Measurements from ENCODE around the gene SLC25A33.
A peak's percentile ranks its signal among the peaks of the same experiment; 100 is the strongest.

Gene SLC25A33

DNA sequence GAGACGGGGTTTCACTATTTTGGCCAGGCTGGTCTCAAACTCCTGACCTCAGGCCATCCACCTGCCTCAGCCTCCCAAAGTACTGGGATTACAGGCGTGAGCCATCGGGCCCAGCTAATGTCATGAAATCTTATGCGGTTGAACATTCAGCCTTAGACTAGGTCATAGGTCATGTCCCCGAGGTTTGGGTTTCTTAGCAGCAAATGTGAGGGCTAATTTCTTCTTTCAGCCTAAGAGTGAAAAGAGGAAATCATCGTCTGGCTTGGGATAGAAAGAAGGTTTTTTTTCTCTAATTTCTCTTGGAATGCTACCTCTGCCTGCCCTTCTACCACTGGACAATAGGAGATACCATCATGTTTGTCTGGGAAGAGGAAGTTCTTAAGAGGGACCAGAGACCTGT is 94.2 kb downstream of the SLC25A33 start:
- ChIA-PET CTCF (no interaction called here), POLR2A (no interaction called here)
- Histone ChIP-seq H3K36me3 (ENCODE audit: control insufficient read depth in 2 of 2, insufficient read depth in 1 of 2, low read length in 2 of 2) (no peaks in the 10 kb centered on the region), H3K4me3 (ENCODE audit: low read depth, low read length) (no peak overlapping the region), H3K9me3 (ENCODE audit: control insufficient read depth, insufficient read depth, low read depth, low read length) (no peaks in the 10 kb centered on the region), H3K4me1 (ENCODE audit: control insufficient read depth, insufficient read depth, low read length) (no peaks in the 10 kb centered on the region), H3K27ac (ENCODE audit: extremely low read depth, low read depth, low read length) (no peak overlapping the region)
- TF ChIP-seq ZNF394 (tag by site-specific recombination; IDR thresholded peaks at IDR 0.05; ENCODE audit: borderline replicate concordance), result no peak
- TF ChIP-seq, protein P1, sequence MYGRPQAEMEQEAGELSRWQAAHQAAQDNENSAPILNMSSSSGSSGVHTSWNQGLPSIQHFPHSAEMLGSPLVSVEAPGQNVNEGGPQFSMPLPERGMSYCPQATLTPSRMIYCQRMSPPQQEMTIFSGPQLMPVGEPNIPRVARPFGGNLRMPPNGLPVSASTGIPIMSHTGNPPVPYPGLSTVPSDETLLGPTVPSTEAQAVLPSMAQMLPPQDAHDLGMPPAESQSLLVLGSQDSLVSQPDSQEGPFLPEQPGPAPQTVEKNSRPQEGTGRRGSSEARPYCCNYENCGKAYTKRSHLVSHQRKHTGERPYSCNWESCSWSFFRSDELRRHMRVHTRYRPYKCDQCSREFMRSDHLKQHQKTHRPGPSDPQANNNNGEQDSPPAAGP (tag by site-specific recombination; IDR thresholded peaks at IDR 0.05), result no peak

DNA sequence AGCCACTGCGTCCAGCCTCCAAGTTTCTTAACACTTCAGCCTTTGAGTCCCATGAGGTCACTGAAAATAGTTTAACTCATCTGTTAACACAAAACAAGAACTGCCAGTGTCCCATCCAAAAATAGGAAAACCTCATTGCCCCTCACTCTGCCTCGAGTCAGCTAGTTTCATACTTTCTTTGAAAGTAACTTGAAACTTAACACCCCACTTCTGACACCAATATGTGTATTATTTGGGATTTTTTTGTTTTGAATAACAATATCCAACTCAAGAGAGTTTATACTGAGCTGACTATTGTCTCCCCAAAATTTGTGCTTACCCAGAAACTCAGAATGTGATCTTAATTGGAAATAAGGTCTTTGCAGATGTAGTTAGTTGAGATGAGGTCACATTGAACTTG is 95.3 kb downstream of the SLC25A33 start:
- H3K27ac ChIP-seq (ENCODE audit: extremely low read depth, low read depth, low read length), result no peak overlapping the region
- TF ChIP-seq, protein P2, sequence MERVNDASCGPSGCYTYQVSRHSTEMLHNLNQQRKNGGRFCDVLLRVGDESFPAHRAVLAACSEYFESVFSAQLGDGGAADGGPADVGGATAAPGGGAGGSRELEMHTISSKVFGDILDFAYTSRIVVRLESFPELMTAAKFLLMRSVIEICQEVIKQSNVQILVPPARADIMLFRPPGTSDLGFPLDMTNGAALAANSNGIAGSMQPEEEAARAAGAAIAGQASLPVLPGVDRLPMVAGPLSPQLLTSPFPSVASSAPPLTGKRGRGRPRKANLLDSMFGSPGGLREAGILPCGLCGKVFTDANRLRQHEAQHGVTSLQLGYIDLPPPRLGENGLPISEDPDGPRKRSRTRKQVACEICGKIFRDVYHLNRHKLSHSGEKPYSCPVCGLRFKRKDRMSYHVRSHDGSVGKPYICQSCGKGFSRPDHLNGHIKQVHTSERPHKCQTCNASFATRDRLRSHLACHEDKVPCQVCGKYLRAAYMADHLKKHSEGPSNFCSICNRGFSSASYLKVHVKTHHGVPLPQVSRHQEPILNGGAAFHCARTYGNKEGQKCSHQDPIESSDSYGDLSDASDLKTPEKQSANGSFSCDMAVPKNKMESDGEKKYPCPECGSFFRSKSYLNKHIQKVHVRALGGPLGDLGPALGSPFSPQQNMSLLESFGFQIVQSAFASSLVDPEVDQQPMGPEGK (tag by site-specific recombination; IDR thresholded peaks at IDR 0.05), result no peak
- TF ChIP-seq ZNF707 (tag by site-specific recombination; IDR thresholded peaks at IDR 0.05), result peak; percentile 58
- no peak for TF ChIP-seq ZNF561 (tag by site-specific recombination; IDR thresholded peaks at IDR 0.05; ENCODE audit: borderline replicate concordance)
- TF ChIP-seq, protein P3, sequence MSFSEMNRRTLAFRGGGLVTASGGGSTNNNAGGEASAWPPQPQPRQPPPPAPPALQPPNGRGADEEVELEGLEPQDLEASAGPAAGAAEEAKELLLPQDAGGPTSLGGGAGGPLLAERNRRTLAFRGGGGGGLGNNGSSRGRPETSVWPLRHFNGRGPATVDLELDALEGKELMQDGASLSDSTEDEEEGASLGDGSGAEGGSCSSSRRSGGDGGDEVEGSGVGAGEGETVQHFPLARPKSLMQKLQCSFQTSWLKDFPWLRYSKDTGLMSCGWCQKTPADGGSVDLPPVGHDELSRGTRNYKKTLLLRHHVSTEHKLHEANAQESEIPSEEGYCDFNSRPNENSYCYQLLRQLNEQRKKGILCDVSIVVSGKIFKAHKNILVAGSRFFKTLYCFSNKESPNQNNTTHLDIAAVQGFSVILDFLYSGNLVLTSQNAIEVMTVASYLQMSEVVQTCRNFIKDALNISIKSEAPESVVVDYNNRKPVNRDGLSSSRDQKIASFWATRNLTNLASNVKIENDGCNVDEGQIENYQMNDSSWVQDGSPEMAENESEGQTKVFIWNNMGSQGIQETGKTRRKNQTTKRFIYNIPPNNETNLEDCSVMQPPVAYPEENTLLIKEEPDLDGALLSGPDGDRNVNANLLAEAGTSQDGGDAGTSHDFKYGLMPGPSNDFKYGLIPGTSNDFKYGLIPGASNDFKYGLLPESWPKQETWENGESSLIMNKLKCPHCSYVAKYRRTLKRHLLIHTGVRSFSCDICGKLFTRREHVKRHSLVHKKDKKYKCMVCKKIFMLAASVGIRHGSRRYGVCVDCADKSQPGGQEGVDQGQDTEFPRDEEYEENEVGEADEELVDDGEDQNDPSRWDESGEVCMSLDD (tag by site-specific recombination; IDR thresholded peaks at IDR 0.05), result no peak
- TF ChIP-seq, protein P4, sequence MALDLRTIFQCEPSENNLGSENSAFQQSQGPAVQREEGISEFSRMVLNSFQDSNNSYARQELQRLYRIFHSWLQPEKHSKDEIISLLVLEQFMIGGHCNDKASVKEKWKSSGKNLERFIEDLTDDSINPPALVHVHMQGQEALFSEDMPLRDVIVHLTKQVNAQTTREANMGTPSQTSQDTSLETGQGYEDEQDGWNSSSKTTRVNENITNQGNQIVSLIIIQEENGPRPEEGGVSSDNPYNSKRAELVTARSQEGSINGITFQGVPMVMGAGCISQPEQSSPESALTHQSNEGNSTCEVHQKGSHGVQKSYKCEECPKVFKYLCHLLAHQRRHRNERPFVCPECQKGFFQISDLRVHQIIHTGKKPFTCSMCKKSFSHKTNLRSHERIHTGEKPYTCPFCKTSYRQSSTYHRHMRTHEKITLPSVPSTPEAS (tag by site-specific recombination; IDR thresholded peaks at IDR 0.05), result no peak
- TF ChIP-seq ZNF621 (tag by site-specific recombination; IDR thresholded peaks at IDR 0.05), result no peak
- no peak for TF ChIP-seq YY2 (tag by site-specific recombination; IDR thresholded peaks at IDR 0.05)
- CTCF ChIA-PET, result interaction anchor here (0.7 kb wide), 1 partner anchor 224 kb away, joined by 3 read pairs; no protein-coding TSS in a partner anchor
- no peaks in the 10 kb centered on the region for H3K36me3 ChIP-seq (ENCODE audit: control insufficient read depth in 2 of 2, insufficient read depth in 1 of 2, low read length in 2 of 2)
- H3K4me3 ChIP-seq (ENCODE audit: low read depth, low read length), result no peak overlapping the region
- no peaks in the 10 kb centered on the region for H3K9me3 ChIP-seq (ENCODE audit: control insufficient read depth, insufficient read depth, low read depth, low read length)
- POLR2A ChIA-PET, result no interaction called here
- H3K4me1 ChIP-seq (ENCODE audit: control insufficient read depth, insufficient read depth, low read length), result no peaks in the 10 kb centered on the region

All from HEK293 (cell line).